ENCODE data around the gene SNTA1.

Gene SNTA1

GRCh38 chr20:33418033-33418432, 25.5 kb downstream of the SNTA1 start:
- H3K79me1 ChIP-seq (replicated peaks; ENCODE audit: low read length, poor library complexity, severe bottlenecking): no peaks in the 10 kb centered on the region
- H3K9me3 ChIP-seq (ENCODE audit: control insufficient read depth, low read length): no peaks in the 10 kb centered on the region
- no peak overlapping the region for H3K4me2 ChIP-seq (ENCODE audit: low read length, poor library complexity, severe bottlenecking)
- no peak overlapping the region for H3K23ac ChIP-seq (ENCODE audit: low read length in 2 of 2)
- no peak overlapping the region for H3K9ac ChIP-seq (ENCODE audit: low read length)
- peaks cover under 1% of the 10 kb centered on the region for H3K4me1 ChIP-seq (ENCODE audit: control insufficient read depth, insufficient read depth, low read depth, low read length)
- H4K8ac ChIP-seq (ENCODE audit: low read length): no peak overlapping the region
- no peak overlapping the region for H2BK12ac ChIP-seq (ENCODE audit: low read length in 2 of 2)
- H3K18ac ChIP-seq (ENCODE audit: low read depth in 1 of 2, low read length in 2 of 2): peak overlapping the region in 1 of 2 experiments; percentile 14
- H3K14ac ChIP-seq (ENCODE audit: low read length in 2 of 2): no peak overlapping the region
- no peak overlapping the region for H2BK15ac ChIP-seq (ENCODE audit: low read depth, poor library complexity, severe bottlenecking)
- H3K27me3 ChIP-seq (ENCODE audit: control insufficient read depth in 1 of 2, insufficient read depth in 1 of 2, low read length in 2 of 2): no peaks in the 10 kb centered on the region
- H4K91ac ChIP-seq (ENCODE audit: low read length): no peak overlapping the region
- H3K4me3 ChIP-seq (ENCODE audit: insufficient read depth in 1 of 2, low read depth in 1 of 2, low read length in 2 of 2): no peak overlapping the region
- DNase-seq: no peak
- no peak overlapping the region for H3K27ac ChIP-seq (ENCODE audit: low read length, poor library complexity, severe bottlenecking)
- no peak overlapping the region for H2BK5ac ChIP-seq (ENCODE audit: low read depth, low read length, poor library complexity, severe bottlenecking)
- no peak overlapping the region for H2BK120ac ChIP-seq (ENCODE audit: low read depth, low read length)
- no peak overlapping the region for H2AK5ac ChIP-seq (ENCODE audit: low read length, severe bottlenecking)
- H2AFZ ChIP-seq (ENCODE audit: low read depth, low read length): no peak overlapping the region
- no peak overlapping the region for H3K4ac ChIP-seq (ENCODE audit: low read depth in 1 of 2, low read length in 2 of 2)
- H3K36me3 ChIP-seq (ENCODE audit: control insufficient read depth in 1 of 2, insufficient read depth in 2 of 2, low read depth in 1 of 2, low read length in 2 of 2): peaks cover 0 to 20% of the 10 kb centered on the region in 2 experiments
- WGBS: 82% methylated on average over 3 of the region's 3 CpGs

- Histone ChIP-seq H2BK5ac (ENCODE audit: low read depth, low read length, poor library complexity, severe bottlenecking) (no peak overlapping the region), H3K27ac (ENCODE audit: low read length, poor library complexity, severe bottlenecking) (no peak overlapping the region), H3K4me3 (ENCODE audit: insufficient read depth in 1 of 2, low read depth in 1 of 2, low read length in 2 of 2) (no peak overlapping the region), H2BK15ac (ENCODE audit: low read depth, poor library complexity, severe bottlenecking) (no peak overlapping the region), H3K4me2 (ENCODE audit: low read length, poor library complexity, severe bottlenecking) (no peak overlapping the region), H2AK5ac (ENCODE audit: low read length, severe bottlenecking) (no peak overlapping the region), H3K79me1 (replicated peaks; ENCODE audit: low read length, poor library complexity, severe bottlenecking) (no peaks in the 10 kb centered on the region), H3K9ac (ENCODE audit: low read length) (peak overlapping the region; percentile 54), H3K23ac (ENCODE audit: low read length in 2 of 2) (no peak overlapping the region), H3K36me3 (ENCODE audit: control insufficient read depth in 1 of 2, insufficient read depth in 2 of 2, low read depth in 1 of 2, low read length in 2 of 2) (peaks cover 12 to 40% of the 10 kb centered on the region in 2 experiments), H2BK120ac (ENCODE audit: low read depth, low read length) (no peak overlapping the region), H4K8ac (ENCODE audit: low read length) (no peak overlapping the region), H3K4me1 (ENCODE audit: control insufficient read depth, insufficient read depth, low read depth, low read length) (peaks cover 4% of the 10 kb centered on the region), H3K18ac (ENCODE audit: low read depth in 1 of 2, low read length in 2 of 2) (no peak overlapping the region), H3K27me3 (ENCODE audit: control insufficient read depth in 1 of 2, insufficient read depth in 1 of 2, low read length in 2 of 2) (no peaks in the 10 kb centered on the region), H4K91ac (ENCODE audit: low read length) (no peak overlapping the region), H3K14ac (ENCODE audit: low read length in 2 of 2) (no peak overlapping the region), H2AFZ (ENCODE audit: low read depth, low read length) (no peak overlapping the region), H3K4ac (ENCODE audit: low read depth in 1 of 2, low read length in 2 of 2) (no peak overlapping the region), H3K9me3 (ENCODE audit: control insufficient read depth, low read length) (no peaks in the 10 kb centered on the region), H2BK12ac (ENCODE audit: low read length in 2 of 2) (no peak overlapping the region)
- DNase-seq: peak; percentile 27
- WGBS: 78% methylated on average over 8 of the region's 8 CpGs
Observed at GRCh38 chr20:33415948-33416347, 27.6 kb downstream of the SNTA1 start.

GRCh38 chr20:33412484-33412838, 31.1 kb downstream of the SNTA1 start:
- Histone ChIP-seq H2AFZ (ENCODE audit: low read depth, low read length) (no peak overlapping the region), H3K14ac (ENCODE audit: low read length in 2 of 2) (no peak overlapping the region), H4K8ac (ENCODE audit: low read length) (no peak overlapping the region), H2BK5ac (ENCODE audit: low read depth, low read length, poor library complexity, severe bottlenecking) (no peak overlapping the region), H3K18ac (ENCODE audit: low read depth in 1 of 2, low read length in 2 of 2) (no peak overlapping the region), H3K27me3 (ENCODE audit: control insufficient read depth in 1 of 2, insufficient read depth in 1 of 2, low read length in 2 of 2) (no peaks in the 10 kb centered on the region), H2AK5ac (ENCODE audit: low read length, severe bottlenecking) (no peak overlapping the region), H3K4ac (ENCODE audit: low read depth in 1 of 2, low read length in 2 of 2) (no peak overlapping the region), H4K91ac (ENCODE audit: low read length) (no peak overlapping the region), H2BK120ac (ENCODE audit: low read depth, low read length) (no peak overlapping the region), H2BK15ac (ENCODE audit: low read depth, poor library complexity, severe bottlenecking) (no peak overlapping the region), H3K4me2 (ENCODE audit: low read length, poor library complexity, severe bottlenecking) (no peak overlapping the region), H3K4me1 (ENCODE audit: control insufficient read depth, insufficient read depth, low read depth, low read length) (peaks cover 11% of the 10 kb centered on the region), H3K27ac (ENCODE audit: low read length, poor library complexity, severe bottlenecking) (no peak overlapping the region), H3K36me3 (ENCODE audit: control insufficient read depth in 1 of 2, insufficient read depth in 2 of 2, low read depth in 1 of 2, low read length in 2 of 2) (peaks cover 36 to 67% of the 10 kb centered on the region in 2 experiments), H3K79me1 (replicated peaks; ENCODE audit: low read length, poor library complexity, severe bottlenecking) (peaks cover 9% of the 10 kb centered on the region), H3K9me3 (ENCODE audit: control insufficient read depth, low read length) (peaks cover 2% of the 10 kb centered on the region), H3K9ac (ENCODE audit: low read length) (no peak overlapping the region), H2BK12ac (ENCODE audit: low read length in 2 of 2) (no peak overlapping the region), H3K4me3 (ENCODE audit: insufficient read depth in 1 of 2, low read depth in 1 of 2, low read length in 2 of 2) (no peak overlapping the region), H3K23ac (ENCODE audit: low read length in 2 of 2) (no peak overlapping the region)
- 94% methylated on average over 8 of the region's 8 CpGs for WGBS
- DNase-seq: no peak

GRCh38 chr20:33411711-33412483, 31.7 kb downstream of the SNTA1 start:
- 95% methylated on average over 7 of the region's 7 CpGs for WGBS
- H2BK5ac ChIP-seq (ENCODE audit: low read depth, low read length, poor library complexity, severe bottlenecking): no peak overlapping the region
- H2BK12ac ChIP-seq (ENCODE audit: low read length in 2 of 2): no peak overlapping the region
- H3K4me2 ChIP-seq (ENCODE audit: low read length, poor library complexity, severe bottlenecking): no peak overlapping the region
- no peak overlapping the region for H2BK120ac ChIP-seq (ENCODE audit: low read depth, low read length)
- peaks cover 41 to 67% of the 10 kb centered on the region in 2 experiments for H3K36me3 ChIP-seq (ENCODE audit: control insufficient read depth in 1 of 2, insufficient read depth in 2 of 2, low read depth in 1 of 2, low read length in 2 of 2)
- no peak overlapping the region for H3K18ac ChIP-seq (ENCODE audit: low read depth in 1 of 2, low read length in 2 of 2)
- no peak overlapping the region for H2BK15ac ChIP-seq (ENCODE audit: low read depth, poor library complexity, severe bottlenecking)
- H2AFZ ChIP-seq (ENCODE audit: low read depth, low read length): no peak overlapping the region
- H3K9me3 ChIP-seq (ENCODE audit: control insufficient read depth, low read length): peaks cover 5% of the 10 kb centered on the region
- no peak overlapping the region for H2AK5ac ChIP-seq (ENCODE audit: low read length, severe bottlenecking)
- no peak overlapping the region for H3K14ac ChIP-seq (ENCODE audit: low read length in 2 of 2)
- no peaks in the 10 kb centered on the region for H3K27me3 ChIP-seq (ENCODE audit: control insufficient read depth in 1 of 2, insufficient read depth in 1 of 2, low read length in 2 of 2)
- peaks cover 11% of the 10 kb centered on the region for H3K4me1 ChIP-seq (ENCODE audit: control insufficient read depth, insufficient read depth, low read depth, low read length)
- DNase-seq: no peak
- H3K79me1 ChIP-seq (replicated peaks; ENCODE audit: low read length, poor library complexity, severe bottlenecking): peaks cover 9% of the 10 kb centered on the region
- H3K4me3 ChIP-seq (ENCODE audit: insufficient read depth in 1 of 2, low read depth in 1 of 2, low read length in 2 of 2): no peak overlapping the region
- H3K27ac ChIP-seq (ENCODE audit: low read length, poor library complexity, severe bottlenecking): no peak overlapping the region
- H3K9ac ChIP-seq (ENCODE audit: low read length): no peak overlapping the region
- no peak overlapping the region for H3K4ac ChIP-seq (ENCODE audit: low read depth in 1 of 2, low read length in 2 of 2)
- no peak overlapping the region for H4K8ac ChIP-seq (ENCODE audit: low read length)
- no peak overlapping the region for H4K91ac ChIP-seq (ENCODE audit: low read length)
- no peak overlapping the region for H3K23ac ChIP-seq (ENCODE audit: low read length in 2 of 2)
